A673 (cell line): ENCODE measurements around the gene SEC16A. TPM values are rescaled to one million over a fixed set of nuclear protein-coding genes. Genes with fewer than 3 reads are reported as not detected.
A peak's percentile ranks its signal among the peaks of the same experiment; 100 is the strongest.

ENCODE experiments used
- BruUV-seq: library from RNA; stranded (reverse); fragments of 400-500 nt; replicated peaks from 2 replicates; lab custom pipeline; 2021; lab: Mats Ljungman, UMichigan
- CTCF ChIA-PET: fragments of 300-600 bp; sonication (Branson Sonifier 250); formaldehyde crosslinking; loops from one replicate; lab custom pipeline; 2022; ENCODE audit warnings: antibody characterized with exemption; lab: Charles Lee
- POLR2A ChIA-PET: fragments of 300-600 bp; sonication (Branson Sonifier 250); formaldehyde crosslinking; loops from one replicate; lab custom pipeline; 2022; ENCODE audit warnings: antibody characterized with exemption; ENCODE audit not compliant: low non-redundant PET; lab: Charles Lee
- DNase-seq: peaks from one replicate; pipeline ENCODE4 v3.0.0-alpha.2; 2015; ENCODE audit warnings: low spot score
- H3K27ac ChIP-seq: fragments of 200-600 bp; sonication (generic); 2 replicates; pipeline ENCODE4 v1.5.1; 2016; ENCODE audit warnings: mixed run types, low read depth, mild to moderate bottlenecking, mixed read lengths, antibody characterized with exemption, low read length; ENCODE audit not compliant: poor library complexity, severe bottlenecking
- H3K27me3 ChIP-seq: fragments of 200-600 bp; sonication (generic); replicated peaks from 2 replicates; pipeline ENCODE4 v1.6.1; 2017; ENCODE audit warnings: mixed run types, low read depth, mild to moderate bottlenecking, mixed read lengths, antibody characterized with exemption, low read length; ENCODE audit not compliant: insufficient read depth, poor library complexity
- H3K36me3 ChIP-seq: fragments of 200-600 bp; sonication (generic); 2 replicates; pipeline ENCODE4 v1.6.1; 2016; ENCODE audit warnings: mixed run types, mild to moderate bottlenecking, mixed read lengths, antibody characterized with exemption, low read length; ENCODE audit not compliant: insufficient read depth, poor library complexity, severe bottlenecking
- H3K4me1 ChIP-seq: fragments of 200-600 bp; sonication (generic); 2 replicates; pipeline ENCODE4 v1.6.1; 2017; ENCODE audit warnings: mixed run types, mild to moderate bottlenecking, mixed read lengths, antibody characterized with exemption, low read length; ENCODE audit not compliant: insufficient read depth, poor library complexity, severe bottlenecking
- H3K4me3 ChIP-seq: fragments of 200-600 bp; sonication (generic); 2 replicates; pipeline ENCODE4 v1.5.1; 2016; ENCODE audit warnings: low read depth, mixed run types, mild to moderate bottlenecking, mixed read lengths, low read length; ENCODE audit not compliant: poor library complexity, severe bottlenecking
- H3K9me3 ChIP-seq: fragments of 200-600 bp; sonication (generic); 2 replicates; pipeline ENCODE4 v1.6.1; 2016; ENCODE audit warnings: mixed run types, low read depth, mild to moderate bottlenecking, mixed read lengths, antibody characterized with exemption, low read length; ENCODE audit not compliant: poor library complexity, severe bottlenecking
- CTCF ChIP-seq: fragments of 300-800, 200-600 bp; sonication (generic); conservative IDR thresholded peaks from 2 replicates; pipeline ENCODE4 v1.5.1; 2017; ENCODE audit warnings: low read depth, mild to moderate bottlenecking, antibody characterized with exemption, low read length, moderate library complexity, mixed read lengths
- EZH2 ChIP-seq: fragments of 200-600 bp; sonication (generic); IDR thresholded peaks from 2 replicates; pipeline ENCODE4 v1.6.1; 2017; ENCODE audit warnings: borderline replicate concordance, low read depth, mild to moderate bottlenecking, mixed read lengths, antibody characterized with exemption, low read length; ENCODE audit not compliant: poor library complexity, severe bottlenecking
- intact Hi-C: fragments of 100-400 bp; cut with micrococcal nuclease; formaldehyde crosslinking; loops from one replicate; pipeline ENCODE4 v1.10.0; 2022; ENCODE audit not compliant: unreplicated experiment
- total RNA-seq: library from RNA; stranded (reverse); gene quantifications from 2 replicates; pipeline ENCODE4 v1.2.3, GENCODE V29; 2021

Gene SEC16A
- total RNA-seq, 1 experiment from 2014 or later: 72.9 TPM

GRCh38 chr9:136522314-136523237 lies 39.7 kb upstream of the SEC16A start:
- POLR2A ChIA-PET: no interaction called here

GRCh38 chr9:136521537-136521936 lies 38.7 kb upstream of the SEC16A start:
- H3K36me3 ChIP-seq: peaks cover 6% of the 10 kb centered on the region
- H3K27ac ChIP-seq: no peak overlapping the region
- no peak overlapping the region for H3K4me3 ChIP-seq
- H3K27me3 ChIP-seq: no peaks in the 10 kb centered on the region
- intact Hi-C loops: no loop called here
- TF ChIP-seq CTCF (no peak), EZH2 (no peak)
- ChIA-PET POLR2A (interaction anchor here (0.6 kb wide), 1 partner anchor 159 kb away, joined by 4 read pairs; no protein-coding TSS in a partner anchor), CTCF (no interaction called here)
- DNase-seq: no peak
- no TSS peak for BruUV-seq
- H3K4me1 ChIP-seq: peaks cover 9% of the 10 kb centered on the region
- no peaks in the 10 kb centered on the region for H3K9me3 ChIP-seq

More at GRCh38 chr9:136522314-136523237, 39.7 kb upstream of the SEC16A start:
- DNase-seq: no peak
- intact Hi-C loops: no loop called here
- Histone ChIP-seq H3K27me3 (no peaks in the 10 kb centered on the region), H3K9me3 (no peaks in the 10 kb centered on the region), H3K36me3 (peaks cover 6% of the 10 kb centered on the region), H3K27ac (no peak overlapping the region), H3K4me1 (peaks cover 9% of the 10 kb centered on the region), H3K4me3 (no peak overlapping the region)
- CTCF ChIA-PET: no interaction called here
- BruUV-seq: no TSS peak
- TF ChIP-seq EZH2 (no peak), CTCF (no peak)

DNA sequence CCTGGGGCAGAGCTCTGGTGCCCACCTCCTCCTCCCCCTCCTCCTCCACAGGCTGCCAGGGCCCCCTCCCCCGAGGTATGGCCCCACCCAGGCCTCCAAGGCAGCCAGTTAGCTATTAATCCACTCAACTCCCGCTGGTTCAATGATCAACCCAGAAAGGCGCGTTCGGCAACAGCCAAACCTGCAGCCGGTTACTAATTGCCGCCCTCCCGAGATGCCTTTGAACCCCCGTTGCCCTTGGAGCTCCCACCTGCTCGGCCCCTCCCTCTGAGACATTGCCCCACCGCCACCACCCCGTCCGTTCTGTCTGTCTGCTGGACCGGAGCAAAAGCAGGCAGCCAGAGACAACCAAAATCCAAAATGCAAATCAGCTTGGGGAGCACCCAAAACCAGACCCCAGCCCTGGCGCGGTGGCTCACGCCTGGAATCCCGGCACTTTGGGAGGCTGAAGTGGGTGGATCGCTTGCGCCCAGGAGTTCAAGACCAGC lies 37.3 kb upstream of the SEC16A start:
- TF ChIP-seq EZH2: no peak
- TF ChIP-seq CTCF: no peak
- Histone ChIP-seq H3K36me3 (peaks cover 14% of the 10 kb centered on the region), H3K4me1 (peaks cover 9% of the 10 kb centered on the region), H3K4me3 (no peak overlapping the region), H3K27ac (peak overlapping the region; percentile 30), H3K27me3 (no peaks in the 10 kb centered on the region), H3K9me3 (no peaks in the 10 kb centered on the region)
- intact Hi-C loops: no loop called here
- BruUV-seq: no TSS peak
- ChIA-PET CTCF (no interaction called here), POLR2A (no interaction called here)
- peak; percentile 30 for DNase-seq
